Astrocyte (in vitro differentiated cells and primary cell): ENCODE data around the gene ABL2. TPM values are rescaled to one million over a fixed set of nuclear protein-coding genes. Genes with fewer than 3 reads are reported as not detected.
"Not testable (repeated sequence)": the region's sequence is repeated elsewhere in the genome, so short reads cannot be mapped to it uniquely, and the experiment has no call there.

Experiments used
- DNase-seq: peaks from one replicate; pipeline ENCODE4 v3.0.0-alpha.2; 2010; ENCODE audit warnings: low read depth
- FAIRE-seq: peaks from 2 replicates; lab custom pipeline; 2011; peaks lifted over from hg19 to GRCh38; lab: Jason Lieb, UNC
- H2AFZ ChIP-seq: 2 replicates; pipeline ENCODE4 v1.6.0; 2012; ENCODE audit warnings: low read depth, low read length, inconsistent platforms
- H3K27ac ChIP-seq: 2 replicates; pipeline ENCODE4 v1.5.1; 2011; ENCODE audit warnings: low read depth, low read length, inconsistent platforms
- H3K27me3 ChIP-seq: 2 replicates; pipeline ENCODE4 v1.6.0; 2011; ENCODE audit warnings: low read length, inconsistent platforms; ENCODE audit not compliant: insufficient read depth
- H3K36me3 ChIP-seq: 2 replicates; pipeline ENCODE4 v1.5.1; 2011; ENCODE audit warnings: low read length, inconsistent platforms; ENCODE audit not compliant: insufficient read depth
- H3K4me1 ChIP-seq: 2 replicates; pipeline ENCODE4 v1.5.1; 2011; ENCODE audit warnings: low read length, inconsistent platforms; ENCODE audit not compliant: insufficient read depth
- H3K4me2 ChIP-seq: 2 replicates; pipeline ENCODE4 v1.6.0; 2012; ENCODE audit warnings: low read length, inconsistent platforms
- H3K4me3 ChIP-seq: 2 replicates; pipeline ENCODE4 v1.5.1; 2011; ENCODE audit warnings: low read depth, mild to moderate bottlenecking, low read length, inconsistent platforms; ENCODE audit not compliant: insufficient read depth
- H3K79me2 ChIP-seq: 2 replicates; pipeline ENCODE4 v1.6.0; 2012; ENCODE audit warnings: mild to moderate bottlenecking, low read length, inconsistent platforms; ENCODE audit not compliant: insufficient read depth
- H3K9ac ChIP-seq: 2 replicates; pipeline ENCODE4 v1.6.0; 2012; ENCODE audit warnings: mild to moderate bottlenecking, low read length, inconsistent platforms
- H3K9me3 ChIP-seq: 2 replicates; pipeline ENCODE4 v1.5.1; 2012; ENCODE audit warnings: low read depth, mild to moderate bottlenecking, low read length, inconsistent platforms; ENCODE audit not compliant: insufficient read depth
- H4K20me1 ChIP-seq: 2 replicates; pipeline ENCODE4 v1.6.0; 2012; ENCODE audit warnings: low read length, inconsistent platforms; ENCODE audit not compliant: insufficient read depth
- H3K27ac Mint-ChIP-seq: one replicate; pipeline ENCODE4 v1.8.0; 2021; ENCODE audit warnings: mild to moderate bottlenecking, mixed read lengths; ENCODE audit not compliant: unreplicated experiment
- H3K27me3 Mint-ChIP-seq: one replicate; pipeline ENCODE4 v1.8.0; 2021; ENCODE audit warnings: low read depth, mixed read lengths; ENCODE audit not compliant: unreplicated experiment
- H3K36me3 Mint-ChIP-seq: one replicate; pipeline ENCODE4 v1.8.0; 2021; ENCODE audit warnings: low read depth, mixed read lengths; ENCODE audit not compliant: unreplicated experiment
- H3K4me1 Mint-ChIP-seq: one replicate; pipeline ENCODE4 v1.8.0; 2021; ENCODE audit warnings: low read depth, mixed read lengths; ENCODE audit not compliant: unreplicated experiment
- H3K4me3 Mint-ChIP-seq: one replicate; pipeline ENCODE4 v1.8.0; 2021; ENCODE audit warnings: mild to moderate bottlenecking, moderate library complexity, mixed read lengths; ENCODE audit not compliant: unreplicated experiment
- H3K9me3 Mint-ChIP-seq: one replicate; pipeline ENCODE4 v1.8.0; 2021; ENCODE audit warnings: mild to moderate bottlenecking, mixed read lengths; ENCODE audit not compliant: unreplicated experiment
- CTCF ChIP-seq: IDR thresholded peaks from 2 replicates; pipeline ENCODE4 v1.5.1; 2011; ENCODE audit warnings: low read depth, mild to moderate bottlenecking, inconsistent platforms, low read length, moderate library complexity; ENCODE audit not compliant: insufficient read depth
- EZH2 ChIP-seq: IDR thresholded peaks from 2 replicates; pipeline ENCODE4 v1.6.1; 2012; ENCODE audit warnings: mild to moderate bottlenecking, low read length, inconsistent platforms; ENCODE audit not compliant: insufficient read depth
- total RNA-seq: library from RNA; stranded (reverse); gene quantifications from 2 replicates; pipeline ENCODE4 v1.2.1, GENCODE V29; 2021

The ABL2 gene
- total RNA-seq, 1 donor from 2014 or later, result 110 TPM

- peaks cover 14% of the 10 kb centered on the region for H3K36me3 Mint-ChIP-seq
- FAIRE-seq (no peak), DNase-seq (peak; percentile 42)
- H3K9me3 Mint-ChIP-seq, result no peaks in the 10 kb centered on the region
- Histone ChIP-seq H2AFZ (peak overlapping the region; percentile 32), H3K27me3 (no peaks in the 10 kb centered on the region), H3K9ac (no peak overlapping the region), H3K27ac (no peak overlapping the region), H3K4me2 (no peak overlapping the region), H3K4me1 (no peaks in the 10 kb centered on the region), H3K9me3 (no peaks in the 10 kb centered on the region), H3K4me3 (no peak overlapping the region), H4K20me1 (peaks cover 16% of the 10 kb centered on the region), H3K79me2 (peaks cover 92% of the 10 kb centered on the region), H3K36me3 (peaks cover 4% of the 10 kb centered on the region)
- H3K27ac Mint-ChIP-seq, result no peak overlapping the region
- no peaks in the 10 kb centered on the region for H3K27me3 Mint-ChIP-seq
- no peak overlapping the region for H3K4me3 Mint-ChIP-seq
- no peak for TF ChIP-seq EZH2
- TF ChIP-seq CTCF, result no peak
- peaks cover 4% of the 10 kb centered on the region for H3K4me1 Mint-ChIP-seq
Measured at GRCh38 chr1:179217943-179218507, 11.5 kb downstream of the ABL2 start.

GRCh38 chr1:179213317-179213716 is 16.2 kb downstream of the ABL2 start:
- H3K9ac ChIP-seq, H3K27me3 ChIP-seq, H3K27ac ChIP-seq, H3K36me3 Mint-ChIP-seq, H3K36me3 ChIP-seq, H3K4me3 Mint-ChIP-seq, FAIRE-seq, H3K4me2 ChIP-seq, H3K4me3 ChIP-seq, H3K27ac Mint-ChIP-seq, H3K9me3 ChIP-seq, H3K9me3 Mint-ChIP-seq, DNase-seq, H3K4me1 ChIP-seq, H3K27me3 Mint-ChIP-seq, H2AFZ ChIP-seq: not testable (repeated sequence)
- Histone ChIP-seq H4K20me1 (peaks cover 31% of the 10 kb centered on the region), H3K79me2 (peaks cover 78% of the 10 kb centered on the region)
- peaks cover 13% of the 10 kb centered on the region for H3K4me1 Mint-ChIP-seq

GRCh38 chr1:179208681-179209477 is 20.6 kb downstream of the ABL2 start:
- H3K9me3 ChIP-seq, result no peaks in the 10 kb centered on the region
- TF ChIP-seq EZH2 (no peak), CTCF (no peak)
- no peaks in the 10 kb centered on the region for H3K27me3 Mint-ChIP-seq
- peaks cover 74% of the 10 kb centered on the region for H3K79me2 ChIP-seq
- DNase-seq (no peak), FAIRE-seq (no peak)
- H3K4me1 Mint-ChIP-seq, result peaks cover 21% of the 10 kb centered on the region
- H3K9me3 Mint-ChIP-seq, result no peaks in the 10 kb centered on the region
- H3K27ac ChIP-seq, result no peak overlapping the region
- H3K4me3 Mint-ChIP-seq, result no peak overlapping the region
- no peak overlapping the region for H3K27ac Mint-ChIP-seq
- H3K27me3 ChIP-seq, result no peaks in the 10 kb centered on the region
- peaks cover 3% of the 10 kb centered on the region for H3K36me3 Mint-ChIP-seq
- no peak overlapping the region for H3K9ac ChIP-seq
- no peak overlapping the region for H3K4me2 ChIP-seq
- no peak overlapping the region for H3K4me3 ChIP-seq
- H3K36me3 ChIP-seq, result no peaks in the 10 kb centered on the region
- H2AFZ ChIP-seq, result no peak overlapping the region
- H3K4me1 ChIP-seq, result peaks cover 5% of the 10 kb centered on the region
- H4K20me1 ChIP-seq, result peaks cover 46% of the 10 kb centered on the region
